Measurements from ENCODE around the gene HMGB2.
A peak's percentile ranks its signal among the peaks of the same experiment; 100 is the strongest.

The HMGB2 gene

GRCh38 chr4:173319696-173320095, 14.5 kb downstream of the HMGB2 start:
- no peak overlapping the region for H3K27ac Mint-ChIP-seq
- H3K4me3 Mint-ChIP-seq = no peak overlapping the region
- no peaks in the 10 kb centered on the region for H3K27me3 Mint-ChIP-seq (ENCODE audit: low read depth)
- no peak for TF ChIP-seq CTCF (IDR thresholded peaks at IDR 0.05; ENCODE audit: unreplicated experiment in 3 of 3)
- H3K9me3 Mint-ChIP-seq = no peaks in the 10 kb centered on the region
- no peaks in the 10 kb centered on the region for H3K4me1 Mint-ChIP-seq
- no peaks in the 10 kb centered on the region for H3K36me3 Mint-ChIP-seq (ENCODE audit: low read depth)

- no peak overlapping the region for H3K27ac Mint-ChIP-seq
- TF ChIP-seq CTCF (IDR thresholded peaks at IDR 0.05; ENCODE audit: unreplicated experiment in 3 of 3) = peak; percentile 37 to 62 (median 41)
- no peaks in the 10 kb centered on the region for H3K4me1 Mint-ChIP-seq
- no peaks in the 10 kb centered on the region for H3K36me3 Mint-ChIP-seq (ENCODE audit: low read depth)
- H3K9me3 Mint-ChIP-seq = no peaks in the 10 kb centered on the region
- H3K27me3 Mint-ChIP-seq (ENCODE audit: low read depth) = no peaks in the 10 kb centered on the region
- no peak overlapping the region for H3K4me3 Mint-ChIP-seq
Measured at GRCh38 chr4:173318648-173319211, 15.4 kb downstream of the HMGB2 start.

- H3K36me3 Mint-ChIP-seq (ENCODE audit: low read depth) = no peaks in the 10 kb centered on the region
- no peaks in the 10 kb centered on the region for H3K9me3 Mint-ChIP-seq
- no peaks in the 10 kb centered on the region for H3K27me3 Mint-ChIP-seq (ENCODE audit: low read depth)
- no peak overlapping the region for H3K4me3 Mint-ChIP-seq
- TF ChIP-seq CTCF (IDR thresholded peaks at IDR 0.05; ENCODE audit: unreplicated experiment in 3 of 3) = no peak
- H3K27ac Mint-ChIP-seq = no peak overlapping the region
- H3K4me1 Mint-ChIP-seq = no peaks in the 10 kb centered on the region
Measured at GRCh38 chr4:173318240-173318639, 15.9 kb downstream of the HMGB2 start.

GRCh38 chr4:173317004-173317403, 17.2 kb downstream of the HMGB2 start:
- peaks cover 4% of the 10 kb centered on the region for H3K36me3 Mint-ChIP-seq (ENCODE audit: low read depth)
- H3K27me3 Mint-ChIP-seq (ENCODE audit: low read depth) = no peaks in the 10 kb centered on the region
- no peak overlapping the region for H3K4me3 Mint-ChIP-seq
- no peak overlapping the region for H3K27ac Mint-ChIP-seq
- peak in 1 of 3 experiments; percentile 20 for TF ChIP-seq CTCF (IDR thresholded peaks at IDR 0.05; ENCODE audit: unreplicated experiment in 3 of 3)
- H3K9me3 Mint-ChIP-seq = no peaks in the 10 kb centered on the region
- no peaks in the 10 kb centered on the region for H3K4me1 Mint-ChIP-seq

- H3K27ac Mint-ChIP-seq = no peak overlapping the region
- no peak overlapping the region for H3K4me3 Mint-ChIP-seq
- no peaks in the 10 kb centered on the region for H3K27me3 Mint-ChIP-seq (ENCODE audit: low read depth)
- peaks cover 9% of the 10 kb centered on the region for H3K36me3 Mint-ChIP-seq (ENCODE audit: low read depth)
- no peak for TF ChIP-seq CTCF (IDR thresholded peaks at IDR 0.05; ENCODE audit: unreplicated experiment in 3 of 3)
- H3K4me1 Mint-ChIP-seq = no peaks in the 10 kb centered on the region
- H3K9me3 Mint-ChIP-seq = no peaks in the 10 kb centered on the region
Measured at GRCh38 chr4:173316060-173316459, 18.1 kb downstream of the HMGB2 start.

GRCh38 chr4:173314715-173315114, 19.4 kb downstream of the HMGB2 start:
- H3K4me3 Mint-ChIP-seq = no peak overlapping the region
- peaks cover 16% of the 10 kb centered on the region for H3K36me3 Mint-ChIP-seq (ENCODE audit: low read depth)
- no peaks in the 10 kb centered on the region for H3K4me1 Mint-ChIP-seq
- no peak overlapping the region for H3K27ac Mint-ChIP-seq
- TF ChIP-seq CTCF (IDR thresholded peaks at IDR 0.05; ENCODE audit: unreplicated experiment in 3 of 3) = no peak
- H3K9me3 Mint-ChIP-seq = no peaks in the 10 kb centered on the region
- no peaks in the 10 kb centered on the region for H3K27me3 Mint-ChIP-seq (ENCODE audit: low read depth)

Data from nephron (organoid).